ENCODE data around the gene THAP2. TPM values are rescaled to one million over a fixed set of nuclear protein-coding genes. Genes with fewer than 3 reads are reported as not detected.
"Not testable (repeated sequence)": the region's sequence is repeated elsewhere in the genome, so short reads cannot be mapped to it uniquely, and the experiment has no call there.

The THAP2 gene
- total RNA-seq, 1 donor from 2014 or later: 2.4 TPM

GRCh38 chr12:71662849-71663560 lies 1.1 kb upstream of the THAP2 start:
- DNase-seq (ENCODE audit: low read depth in 2 of 2): peak; percentile 51 to 74

- peak; percentile 33 to 35 for DNase-seq (ENCODE audit: low read depth in 2 of 2)
These were observed 449 bp downstream of the THAP2 start for GRCh38 chr12:71664411-71665089.

- DNase-seq (ENCODE audit: low read depth in 2 of 2): no peak
These were observed 976 bp downstream of the THAP2 start for GRCh38 chr12:71665090-71665463.

DNA sequence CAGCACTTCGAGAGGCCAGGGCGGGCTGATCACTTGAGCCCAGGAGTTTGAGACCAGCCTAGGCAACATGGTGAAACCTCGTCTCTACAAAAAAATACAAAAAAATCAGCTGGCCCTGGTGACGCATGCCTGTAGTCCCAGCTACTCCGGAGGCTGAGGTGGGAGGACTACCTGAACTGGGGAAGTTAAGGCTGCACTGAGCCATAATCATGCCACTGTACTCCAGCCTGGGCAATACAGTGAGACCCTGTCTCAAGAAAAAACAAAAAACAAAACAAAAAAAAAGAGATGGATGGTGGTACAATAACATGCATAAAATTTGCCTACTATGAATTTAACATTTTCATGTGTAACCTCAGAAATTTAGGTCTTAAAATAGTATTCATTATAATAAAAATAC lies 2.2 kb downstream of the THAP2 start:
- DNase-seq (ENCODE audit: low read depth in 2 of 2): no peak

DNA sequence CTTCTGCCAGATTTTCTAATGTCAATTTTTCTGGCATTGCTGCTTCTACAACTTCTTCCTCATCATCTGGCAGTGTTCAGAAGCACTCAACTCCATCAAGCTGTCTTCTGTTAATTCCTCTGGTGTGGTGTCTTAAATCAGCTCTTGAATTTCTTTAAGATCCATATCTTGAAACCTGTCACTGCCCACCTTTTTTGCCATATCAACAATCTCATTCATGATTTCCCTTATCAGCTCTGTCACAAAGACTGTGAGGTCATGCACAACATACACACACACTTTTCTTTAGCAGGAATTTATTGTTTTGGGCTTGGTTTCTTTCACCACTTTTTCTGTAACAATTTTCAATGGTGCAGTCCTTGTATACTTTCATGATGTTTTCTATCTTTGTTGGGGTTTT lies 7.2 kb downstream of the THAP2 start:
- no peak for DNase-seq (ENCODE audit: low read depth in 2 of 2)

- peak in 1 of 2 donors; percentile 27 for DNase-seq (ENCODE audit: low read depth in 2 of 2)
These were observed 7.7 kb downstream of the THAP2 start for GRCh38 chr12:71671816-71672215.

GRCh38 chr12:71682466-71682865 lies 18.4 kb downstream of the THAP2 start:
- DNase-seq (ENCODE audit: low read depth in 2 of 2): no peak

- no peak for DNase-seq (ENCODE audit: low read depth in 2 of 2)
These were observed 19.5 kb downstream of the THAP2 start for GRCh38 chr12:71683633-71684032.

DNA sequence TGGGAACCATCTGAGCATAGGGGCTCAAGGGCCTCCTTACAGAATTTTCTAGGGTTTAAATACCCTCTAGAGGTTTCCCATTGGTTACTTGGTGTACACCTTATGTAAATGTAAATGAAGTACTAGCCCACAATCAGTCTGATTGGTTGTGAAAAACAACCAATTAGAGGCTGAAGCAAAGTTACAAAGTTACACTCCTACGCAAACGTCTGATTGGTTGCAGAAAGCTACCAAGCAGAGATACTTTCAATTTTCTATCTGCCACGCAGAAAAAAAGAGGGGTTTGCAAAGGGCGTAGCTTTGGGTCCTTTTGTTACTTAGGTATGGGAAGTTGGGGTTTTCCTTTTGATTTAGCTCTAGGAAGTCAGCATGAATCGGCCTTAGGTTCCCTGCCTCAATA lies 20.0 kb downstream of the THAP2 start:
- DNase-seq (ENCODE audit: low read depth in 2 of 2): peak in 1 of 2 donors; percentile 4

- DNase-seq (ENCODE audit: low read depth in 2 of 2): no peak
These were observed 21.3 kb downstream of the THAP2 start for GRCh38 chr12:71685312-71685906.

- peak; percentile 92 to 94 for DNase-seq (ENCODE audit: low read depth in 2 of 2)
These were observed 22.0 kb downstream of the THAP2 start, which contains the start of gene TMEM19 for GRCh38 chr12:71685914-71686657. Gene TMEM19 (plus strand): TSS chr12:71686082. CDS start chr12:71686681, 599 bp downstream.

GRCh38 chr12:71686658-71687025 lies 22.5 kb downstream of the THAP2 start:
- no peak for DNase-seq (ENCODE audit: low read depth in 2 of 2)

GRCh38 chr12:71687172-71687571 lies 23.1 kb downstream of the THAP2 start:
- not testable (repeated sequence) for DNase-seq (ENCODE audit: low read depth in 2 of 2)

DNA sequence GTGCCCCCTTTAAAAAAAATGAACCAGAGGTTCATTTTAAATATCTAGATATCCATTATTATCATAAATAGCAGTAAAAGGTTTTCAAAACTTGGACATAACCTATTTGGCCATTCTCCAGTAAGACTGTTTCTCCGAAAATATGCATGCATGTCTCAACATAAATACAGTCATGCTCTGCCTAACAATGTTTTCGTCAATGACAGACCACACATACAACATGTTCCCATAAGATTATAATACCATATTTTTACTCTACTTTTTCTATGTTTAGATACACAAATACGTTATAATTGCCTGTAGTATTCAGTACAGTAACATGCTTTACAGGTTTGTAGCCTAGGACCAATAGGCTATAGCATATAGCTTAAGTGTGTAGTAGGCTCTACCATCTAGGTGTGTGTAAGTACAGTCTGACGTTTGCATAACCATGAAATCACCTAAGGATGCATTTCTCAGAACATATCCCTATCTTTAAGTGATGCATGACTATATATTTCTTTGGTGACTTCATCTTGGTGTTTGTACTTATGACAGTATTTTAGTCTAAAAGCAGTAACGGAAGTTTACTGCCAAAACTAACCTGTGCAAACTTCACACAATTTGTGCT lies 25.0 kb downstream of the THAP2 start:
- no peak for DNase-seq (ENCODE audit: low read depth in 2 of 2)

DNA sequence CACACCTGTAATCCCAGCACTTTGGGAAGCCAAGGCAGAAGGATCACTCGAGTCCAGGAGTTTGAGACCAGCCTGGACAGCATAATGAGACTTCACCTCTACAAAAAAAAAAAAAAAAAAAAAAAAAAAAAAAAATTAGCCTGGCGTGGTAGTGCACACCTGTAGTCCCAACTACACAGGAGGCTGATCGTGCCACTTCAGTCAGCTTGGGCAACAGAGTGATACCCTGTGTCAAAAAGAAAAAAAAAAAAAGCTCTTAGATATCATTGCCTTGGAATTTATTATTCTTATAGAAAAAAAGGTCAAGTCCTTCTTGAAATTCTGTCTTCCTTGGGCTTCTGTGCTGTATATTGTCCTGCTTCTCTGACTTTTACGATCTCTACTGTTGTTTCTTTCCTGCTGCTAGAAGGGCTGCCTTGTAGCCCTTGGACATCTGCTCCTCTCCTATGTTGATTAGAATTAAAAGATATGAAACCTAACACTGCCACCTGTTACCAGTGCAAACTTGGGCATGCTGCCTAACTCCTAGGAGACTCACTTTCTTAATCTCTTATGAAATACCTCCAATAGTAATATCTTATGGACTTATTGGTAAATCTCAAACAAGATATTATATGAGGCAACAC lies 27.5 kb downstream of the THAP2 start:
- no peak for DNase-seq (ENCODE audit: low read depth in 2 of 2)

GRCh38 chr12:71693126-71693525 lies 29.0 kb downstream of the THAP2 start:
- no peak for DNase-seq (ENCODE audit: low read depth in 2 of 2)

GRCh38 chr12:71693651-71694050 lies 29.6 kb downstream of the THAP2 start:
- not testable (repeated sequence) for DNase-seq (ENCODE audit: low read depth in 2 of 2)

- DNase-seq (ENCODE audit: low read depth in 2 of 2): no peak
These were observed 30.2 kb downstream of the THAP2 start for GRCh38 chr12:71694099-71694820.

DNA sequence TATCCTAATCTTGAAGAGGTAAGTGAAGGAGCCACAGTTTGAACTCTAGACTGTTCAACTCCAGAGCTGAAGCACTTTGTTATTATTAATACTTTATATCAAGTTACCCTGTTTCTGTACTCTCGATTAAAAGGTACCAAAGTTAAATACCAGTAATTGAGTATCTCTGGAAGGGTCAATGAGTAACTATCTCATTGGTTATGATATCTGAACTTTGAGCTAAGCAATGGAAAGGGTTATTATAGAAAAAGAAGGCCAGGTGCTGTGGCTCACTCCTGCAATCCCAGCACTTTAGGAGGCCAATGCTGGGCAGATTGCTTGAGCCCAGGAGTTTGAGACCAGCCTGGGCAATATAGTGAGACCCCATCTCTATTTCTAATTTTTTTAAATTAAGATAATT lies 31.7 kb downstream of the THAP2 start:
- DNase-seq (ENCODE audit: low read depth in 2 of 2): no peak

GRCh38 chr12:71702181-71702580 lies 38.1 kb downstream of the THAP2 start:
- not testable (repeated sequence) for DNase-seq (ENCODE audit: low read depth in 2 of 2)
